ENCODE data around the gene NUDCD3.

DNA sequence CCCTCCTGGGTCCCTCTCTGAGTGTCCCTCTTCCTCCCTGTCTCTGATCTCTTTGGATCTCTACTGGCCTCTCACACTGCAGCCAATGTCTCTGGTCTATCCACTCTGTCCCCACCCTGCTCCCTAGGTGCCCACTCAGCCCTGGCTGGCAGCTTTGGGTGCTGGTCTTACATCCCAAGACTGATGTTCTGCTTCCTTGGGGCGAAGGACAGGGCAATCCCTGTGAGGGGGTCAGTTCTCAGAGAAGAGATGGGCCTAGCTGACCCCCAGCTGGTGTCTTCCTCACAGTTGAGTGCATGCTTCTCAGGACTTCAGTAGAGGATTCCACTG lies 113.4 kb downstream of the NUDCD3 start:
- TF ChIP-seq, protein P1, sequence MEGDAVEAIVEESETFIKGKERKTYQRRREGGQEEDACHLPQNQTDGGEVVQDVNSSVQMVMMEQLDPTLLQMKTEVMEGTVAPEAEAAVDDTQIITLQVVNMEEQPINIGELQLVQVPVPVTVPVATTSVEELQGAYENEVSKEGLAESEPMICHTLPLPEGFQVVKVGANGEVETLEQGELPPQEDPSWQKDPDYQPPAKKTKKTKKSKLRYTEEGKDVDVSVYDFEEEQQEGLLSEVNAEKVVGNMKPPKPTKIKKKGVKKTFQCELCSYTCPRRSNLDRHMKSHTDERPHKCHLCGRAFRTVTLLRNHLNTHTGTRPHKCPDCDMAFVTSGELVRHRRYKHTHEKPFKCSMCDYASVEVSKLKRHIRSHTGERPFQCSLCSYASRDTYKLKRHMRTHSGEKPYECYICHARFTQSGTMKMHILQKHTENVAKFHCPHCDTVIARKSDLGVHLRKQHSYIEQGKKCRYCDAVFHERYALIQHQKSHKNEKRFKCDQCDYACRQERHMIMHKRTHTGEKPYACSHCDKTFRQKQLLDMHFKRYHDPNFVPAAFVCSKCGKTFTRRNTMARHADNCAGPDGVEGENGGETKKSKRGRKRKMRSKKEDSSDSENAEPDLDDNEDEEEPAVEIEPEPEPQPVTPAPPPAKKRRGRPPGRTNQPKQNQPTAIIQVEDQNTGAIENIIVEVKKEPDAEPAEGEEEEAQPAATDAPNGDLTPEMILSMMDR (conservative IDR thresholded peaks at IDR 0.05 in 1 of 2, IDR thresholded peaks at IDR 0.05 in 1 of 2; ENCODE audit: extremely low read depth in 1 of 2, insufficient read depth in 1 of 2, low read depth in 1 of 2, low read length in 2 of 2), result no peak
- no peak for TF ChIP-seq EZH2 (IDR thresholded peaks at IDR 0.05; ENCODE audit: borderline replicate concordance, low read length)
